Psoas muscle (tissue), 8 donors: ENCODE results near the gene HTN1. TPM values are rescaled to one million over a fixed set of nuclear protein-coding genes. Genes with fewer than 3 reads are reported as not detected.
"Not testable (repeated sequence)": the region's sequence is repeated elsewhere in the genome, so short reads cannot be mapped to it uniquely, and the experiment has no call there.

Source experiments
- ATAC-seq, 4 donors: fragments of 200-7000 bp; cut with Tn5 transposase; one replicate each; pipeline ENCODE4 v1.9.1; 2020; ENCODE audit warnings: moderate library complexity in 3 of 4, mild to moderate bottlenecking in 2 of 4
- DNase-seq, 2 donors: peaks; one replicate each; pipeline ENCODE4 v3.0.0-alpha.2; 2020
- H3K27ac ChIP-seq: fragments of 200-600 bp; one replicate; pipeline ENCODE4 v1.8.0; 2022
- H3K27me3 ChIP-seq, 3 donors: fragments of 200-600 bp in 1 of 3; one replicate each; pipeline versions ENCODE4 v1.6.1 to v1.8.0; 2013 to 2022; ENCODE audit warnings: low read length in 2 of 3, mild to moderate bottlenecking in 2 of 3, moderate library complexity in 1 of 3; ENCODE audit not compliant: insufficient read depth in 3 of 3
- H3K36me3 ChIP-seq, 2 donors: fragments of 200-600 bp in 1 of 2; one replicate each; pipeline versions ENCODE4 v1.6.1 to v1.8.0; 2013 to 2022; ENCODE audit warnings: low read depth in 1 of 2, mild to moderate bottlenecking in 1 of 2, moderate library complexity in 1 of 2; ENCODE audit not compliant: insufficient read depth in 1 of 2
- H3K4me1 ChIP-seq: fragments of 200-600 bp; one replicate; pipeline ENCODE4 v1.8.0; 2022
- H3K4me3 ChIP-seq: fragments of 200-600 bp; one replicate; pipeline ENCODE4 v1.8.0; 2022; ENCODE audit warnings: mild to moderate bottlenecking
- H3K9me3 ChIP-seq: fragments of 200-600 bp; one replicate; pipeline ENCODE4 v1.8.0; 2022
- WGBS, 3 donors: extraction: QIAGEN DNeasy Blood & Tissue Kit; methylation state at CpG; one replicate each; pipeline versions ENCODE4 v1.1.6 to v1.1.7; 2013; 5-methylcytosine and 5-hydroxymethylcytosine counted together
- intact Hi-C, 2 donors: fragments of 100-400 bp; cut with DNase I; formaldehyde crosslinking; loops; one replicate each; pipeline versions ENCODE4 v1.11.0 to v1.14.2; 2022
- polyA plus RNA-seq, 3 donors: library from polyadenylated mRNA; stranded (reverse); fragments of 200-250 nt; gene quantifications; one replicate each; pipeline ENCODE4 v1.2.3, GENCODE V29; 2013
- total RNA-seq, 4 donors: library from RNA; stranded (reverse); fragmentation: NEBNext Ultra II Directional in 2 of 4; extraction: Animal tissue kit (Norgen Biotek cat#: 25700) in 2 of 4; gene quantifications; one replicate each; pipeline versions ENCODE4 v1.2.1 to v1.2.4, GENCODE V29; 2021 to 2023
- TF ChIP-seq, protein P1 (sequence below): fragments of 200-600 bp; IDR thresholded peaks from one replicate; pipeline ENCODE4 v1.8.0; 2022; ENCODE audit warnings: antibody characterized with exemption
- donor health status: healthy with polysubstance abuse.
- donor health status: DM: no; HTN: no; CAD: no; lungs with moderate emphysema.
- donor health status: Bipolar disorder and iron deficiency.
- donor health status: healthy.
- donor health status: DM: yes; HTN: yes; CAD: no.
- donor health status: DM: no; HTN: no; CAD: no.
- donor health status: DM: no; HTN: no; CAD: no.
- donor health status: DM: yes; HTN: yes; CAD: no.

HTN1 gene
- total and polyA plus RNA-seq, 7 donors: not detected

DNA sequence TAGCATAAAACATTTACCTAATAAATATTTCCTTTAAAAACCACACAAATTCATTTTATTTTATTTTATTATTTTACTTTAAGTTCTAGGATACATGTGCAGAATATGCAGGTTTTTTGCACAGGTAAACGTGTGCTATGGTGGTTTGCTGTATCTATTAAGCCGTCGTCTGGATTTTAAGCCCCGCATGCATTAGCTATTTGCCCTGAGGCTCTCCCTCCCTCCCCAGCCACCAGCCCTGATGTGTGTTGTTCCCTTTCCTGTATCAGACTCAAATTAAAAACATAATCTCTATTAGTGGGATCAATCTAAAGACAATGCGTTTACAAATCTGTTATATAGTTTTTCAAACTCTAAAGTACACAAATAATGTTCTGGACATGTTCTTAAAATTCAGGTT, 23.2 kb upstream of the HTN1 start:
- Histone ChIP-seq H3K9me3 (no peaks in the 10 kb centered on the region), H3K27me3 (no peaks in the 10 kb centered on the region), H3K4me3 (no peak overlapping the region), H3K27ac (no peak overlapping the region), H3K36me3 (no peaks in the 10 kb centered on the region), H3K4me1 (no peaks in the 10 kb centered on the region)
- DNase-seq (no peak), ATAC-seq (no peak)
- intact Hi-C loops: no loop called here
- 79 to 85% (median 80%) methylated on average over 5 of the region's 5 CpGs for WGBS, 3 donors
- TF ChIP-seq, protein P1, sequence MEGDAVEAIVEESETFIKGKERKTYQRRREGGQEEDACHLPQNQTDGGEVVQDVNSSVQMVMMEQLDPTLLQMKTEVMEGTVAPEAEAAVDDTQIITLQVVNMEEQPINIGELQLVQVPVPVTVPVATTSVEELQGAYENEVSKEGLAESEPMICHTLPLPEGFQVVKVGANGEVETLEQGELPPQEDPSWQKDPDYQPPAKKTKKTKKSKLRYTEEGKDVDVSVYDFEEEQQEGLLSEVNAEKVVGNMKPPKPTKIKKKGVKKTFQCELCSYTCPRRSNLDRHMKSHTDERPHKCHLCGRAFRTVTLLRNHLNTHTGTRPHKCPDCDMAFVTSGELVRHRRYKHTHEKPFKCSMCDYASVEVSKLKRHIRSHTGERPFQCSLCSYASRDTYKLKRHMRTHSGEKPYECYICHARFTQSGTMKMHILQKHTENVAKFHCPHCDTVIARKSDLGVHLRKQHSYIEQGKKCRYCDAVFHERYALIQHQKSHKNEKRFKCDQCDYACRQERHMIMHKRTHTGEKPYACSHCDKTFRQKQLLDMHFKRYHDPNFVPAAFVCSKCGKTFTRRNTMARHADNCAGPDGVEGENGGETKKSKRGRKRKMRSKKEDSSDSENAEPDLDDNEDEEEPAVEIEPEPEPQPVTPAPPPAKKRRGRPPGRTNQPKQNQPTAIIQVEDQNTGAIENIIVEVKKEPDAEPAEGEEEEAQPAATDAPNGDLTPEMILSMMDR: no peak

DNA sequence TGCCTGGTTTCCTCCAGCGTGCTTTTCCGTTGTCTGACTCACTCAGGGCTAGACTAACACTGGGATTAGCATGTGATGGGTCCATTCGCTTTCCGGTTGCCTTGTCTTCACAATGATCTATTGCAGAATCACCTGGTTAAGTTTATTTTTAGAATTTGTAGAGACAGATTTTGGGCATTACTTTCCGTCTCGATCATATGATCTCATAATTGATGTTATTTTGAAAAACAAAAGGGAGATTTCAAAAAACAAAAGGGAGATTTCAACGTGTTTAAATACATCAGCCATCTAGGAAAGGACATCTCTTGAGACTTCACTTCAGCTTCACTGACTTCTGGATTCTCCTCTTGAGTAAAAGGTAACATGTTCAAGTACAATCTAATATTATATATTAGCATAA, 22.1 kb upstream of the HTN1 start, which contains the start of gene HTN3:
Gene HTN3 (plus strand): TSS at position 301 of the 400 bp plus-strand sequence. CDS start 2,282 bp downstream, outside the sequence.
- H3K36me3 ChIP-seq, H3K4me3 ChIP-seq, DNase-seq, H3K4me1 ChIP-seq, H3K9me3 ChIP-seq, H3K27ac ChIP-seq, H3K27me3 ChIP-seq, intact Hi-C loops, ATAC-seq: not testable (repeated sequence)
- WGBS, 3 donors: 80 to 85% (median 83%) methylated on average over 5 to 7 of the region's 7 CpGs

DNA sequence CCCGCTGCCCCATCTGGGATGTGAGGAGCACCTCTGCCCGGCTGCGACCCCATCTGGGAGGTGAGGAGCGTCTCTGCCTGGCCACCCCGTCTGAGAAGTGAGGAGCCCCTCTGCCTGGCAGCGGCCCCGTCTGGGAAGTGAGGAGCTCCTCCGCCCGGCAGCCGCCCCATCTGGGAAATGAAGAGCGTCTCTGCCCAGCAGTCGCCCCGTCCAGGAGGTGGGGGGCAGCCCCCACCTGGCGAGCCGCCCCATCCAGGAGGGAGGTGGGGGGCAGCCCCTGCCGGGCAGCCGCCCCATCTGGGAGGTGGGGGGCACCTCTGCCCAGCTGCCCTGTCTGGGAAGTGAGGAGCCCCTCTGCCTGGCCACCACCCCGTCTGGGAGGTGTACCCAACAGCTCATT, 12.7 kb upstream of the HTN1 start:
- H3K4me3 ChIP-seq, H3K36me3 ChIP-seq, H3K27ac ChIP-seq, DNase-seq, ATAC-seq, H3K9me3 ChIP-seq, intact Hi-C loops, H3K27me3 ChIP-seq, H3K4me1 ChIP-seq: not testable (repeated sequence)
- WGBS, 3 donors: 77 to 89% (median 88%) methylated on average over 8 to 18 of the region's 18 CpGs

DNA sequence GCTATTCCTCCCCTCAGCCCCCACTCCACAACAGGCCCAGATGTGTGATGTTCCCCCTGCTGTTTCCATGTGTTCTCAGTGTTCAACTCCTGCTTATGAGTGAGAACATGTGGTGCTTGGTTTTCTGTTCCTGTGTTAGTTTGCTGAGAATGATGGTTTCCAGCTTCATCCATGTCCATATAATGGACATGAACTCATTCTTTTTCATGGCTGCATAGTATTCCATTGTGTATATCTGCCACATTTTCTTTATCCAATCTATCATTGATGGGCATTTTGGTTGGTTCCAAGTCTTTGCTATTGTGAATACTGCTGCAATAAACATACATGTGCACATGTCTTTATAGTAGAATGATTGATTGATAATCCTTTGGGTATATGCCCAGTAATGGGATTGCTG, 10.3 kb upstream of the HTN1 start:
- H3K4me3 ChIP-seq, H3K27ac ChIP-seq, H3K27me3 ChIP-seq, H3K36me3 ChIP-seq, H3K4me1 ChIP-seq, H3K9me3 ChIP-seq, intact Hi-C loops, ATAC-seq, DNase-seq: not testable (repeated sequence)

DNA sequence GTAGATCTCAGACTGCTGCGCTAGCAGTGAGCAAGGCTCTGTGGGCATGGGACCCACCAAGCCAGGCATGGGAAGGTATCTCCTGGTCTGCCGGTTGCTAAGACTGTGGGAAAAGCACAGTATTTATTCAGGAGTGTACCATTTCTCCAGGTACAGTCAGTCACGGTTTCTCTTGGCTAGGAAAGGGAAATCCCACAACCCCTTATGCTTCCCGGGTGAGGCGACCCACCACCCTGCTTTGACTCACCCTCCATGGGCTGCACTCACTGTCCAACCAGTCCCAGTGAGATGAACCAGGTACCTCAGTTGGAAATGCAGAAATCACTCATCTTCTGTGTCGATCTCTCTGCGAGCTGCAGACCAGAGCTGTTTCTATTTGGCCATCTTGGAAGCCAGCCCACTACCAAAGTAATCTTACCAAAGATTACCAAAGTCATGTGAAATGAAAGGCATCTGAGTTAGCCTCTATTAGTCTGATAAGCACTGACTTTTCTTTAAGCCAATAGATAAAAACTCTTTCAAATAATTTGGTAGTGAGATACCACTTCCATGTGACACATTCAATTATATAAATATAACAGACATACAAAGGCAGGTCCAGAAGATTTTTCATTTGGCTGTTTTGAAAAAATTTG, 8.5 kb upstream of the HTN1 start:
- intact Hi-C loops: no loop called here
- H3K4me3 ChIP-seq: no peak overlapping the region
- H3K4me1 ChIP-seq: no peaks in the 10 kb centered on the region
- H3K27ac ChIP-seq: no peak overlapping the region
- DNase-seq (no peak), ATAC-seq (no peak)
- no peaks in the 10 kb centered on the region for H3K36me3 ChIP-seq
- WGBS, 3 donors: 84 to 91% (median 86%) methylated on average over 7 of the region's 7 CpGs
- TF ChIP-seq, protein P1: no peak
- no peaks in the 10 kb centered on the region for H3K27me3 ChIP-seq
- H3K9me3 ChIP-seq: peaks cover 5% of the 10 kb centered on the region

DNA sequence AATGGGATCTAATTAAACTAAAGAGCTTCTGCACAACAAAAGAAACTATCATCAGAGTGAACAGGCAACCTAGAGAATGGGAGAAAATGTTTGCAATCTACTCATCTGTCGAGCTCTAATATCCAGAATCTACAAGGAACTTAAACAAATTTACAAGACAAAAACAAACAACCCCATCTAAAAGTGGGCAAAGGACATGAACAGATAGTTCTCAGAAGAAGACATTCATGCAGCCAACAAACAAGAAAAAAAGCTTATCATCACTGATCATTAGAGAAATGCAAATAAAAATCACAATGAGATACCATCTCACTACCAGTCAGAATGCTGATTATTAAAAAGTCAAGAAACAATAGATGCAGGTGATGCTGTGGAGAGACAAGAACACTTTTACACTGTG, 6.3 kb downstream of the HTN1 start:
- H3K9me3 ChIP-seq, ATAC-seq, H3K27me3 ChIP-seq, H3K27ac ChIP-seq, DNase-seq, H3K4me3 ChIP-seq, H3K36me3 ChIP-seq, intact Hi-C loops, H3K4me1 ChIP-seq: not testable (repeated sequence)
- 44 to 71% (median 67%) methylated on average over 1 of the region's 1 CpG for WGBS, 3 donors

DNA sequence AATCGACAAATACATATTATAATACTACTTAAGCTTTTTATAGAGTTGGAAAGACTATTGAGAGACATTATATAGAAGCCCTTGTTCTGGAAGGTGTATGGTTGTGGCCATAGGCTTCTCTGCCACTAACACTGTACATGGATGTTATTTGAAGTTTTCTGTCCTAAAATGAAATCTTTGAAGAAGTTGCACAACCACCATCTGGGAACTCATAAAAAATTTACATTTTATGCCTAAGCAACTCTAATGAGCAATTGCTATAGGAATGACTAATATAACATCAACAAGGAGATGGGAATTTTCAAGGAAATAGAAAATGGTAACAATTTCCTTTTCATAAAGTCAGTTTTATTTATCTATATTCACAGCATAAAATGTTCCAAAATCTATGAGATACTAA, 7.4 kb downstream of the HTN1 start:
- no peaks in the 10 kb centered on the region for H3K9me3 ChIP-seq
- H3K27ac ChIP-seq: no peak overlapping the region
- TF ChIP-seq, protein P1: no peak
- no peaks in the 10 kb centered on the region for H3K36me3 ChIP-seq
- no peaks in the 10 kb centered on the region for H3K4me1 ChIP-seq
- intact Hi-C loops: no loop called here
- no peaks in the 10 kb centered on the region for H3K27me3 ChIP-seq
- DNase-seq (no peak), ATAC-seq (no peak)
- WGBS, 3 donors: 70 to 84% (median 82%) methylated on average over 1 of the region's 1 CpG
- H3K4me3 ChIP-seq: no peak overlapping the region
